HL-60 (cell line): ENCODE data around the gene RTN3.

ENCODE experiments used
- DNase-seq, 2 experiments: peaks; one replicate each; pipeline ENCODE4 v3.0.0-alpha.2; 2010 to 2020; ENCODE audit warnings: low read depth in 1 of 2, low spot score in 1 of 2
- H3K27ac ChIP-seq: fragments of 250-450 bp; sonication (Bioruptor Pico); replicated peaks from 2 replicates; pipeline ENCODE4 v1.5.1; 2020; ENCODE audit warnings: mild to moderate bottlenecking, moderate library complexity
- H3K27me3 ChIP-seq: fragments of 250-450 bp; sonication (Bioruptor Pico); 2 replicates; pipeline ENCODE4 v1.5.1; 2021; ENCODE audit warnings: mild to moderate bottlenecking, moderate library complexity; ENCODE audit not compliant: insufficient read depth, poor library complexity, severe bottlenecking
- H3K4me3 ChIP-seq: replicated peaks from 2 replicates; pipeline ENCODE4 v1.5.1; 2011; ENCODE audit warnings: mild to moderate bottlenecking, control low read depth, low read length; ENCODE audit not compliant: insufficient read depth
- CTCF ChIP-seq: IDR thresholded peaks from one replicate; pipeline ENCODE4 v1.5.1; 2011; ENCODE audit warnings: low read length, control low read depth, inconsistent platforms; ENCODE audit not compliant: insufficient read depth
- GABPA ChIP-seq: IDR thresholded peaks from 2 replicates; pipeline ENCODE4 v1.6.1; 2012; ENCODE audit warnings: low read depth
- POLR2AphosphoS5 ChIP-seq: IDR thresholded peaks from 2 replicates; pipeline ENCODE4 v1.6.1; 2012; ENCODE audit warnings: low read depth
- REST ChIP-seq: IDR thresholded peaks from 2 replicates; pipeline ENCODE4 v1.6.1; 2012; ENCODE audit warnings: low read depth; ENCODE audit not compliant: insufficient replicate concordance
- SPI1 ChIP-seq: IDR thresholded peaks from 2 replicates; pipeline ENCODE4 v1.6.1; 2012; ENCODE audit warnings: low read depth, mild to moderate bottlenecking, borderline replicate concordance

RTN3 gene

GRCh38 chr11:63719987-63720386 is 38.7 kb downstream of the RTN3 start:
- H3K4me3 ChIP-seq: no peak overlapping the region
- no peak overlapping the region for H3K27ac ChIP-seq
- no peak for TF ChIP-seq GABPA
- H3K27me3 ChIP-seq: no peaks in the 10 kb centered on the region
- no peak for DNase-seq

GRCh38 chr11:63720611-63721010 is 39.3 kb downstream of the RTN3 start:
- no peak for DNase-seq
- no peaks in the 10 kb centered on the region for H3K27me3 ChIP-seq
- TF ChIP-seq POLR2AphosphoS5: no peak
- no peak for TF ChIP-seq GABPA
- TF ChIP-seq CTCF: no peak
- TF ChIP-seq REST: no peak
- TF ChIP-seq SPI1: no peak
- H3K4me3 ChIP-seq: no peak overlapping the region
- H3K27ac ChIP-seq: no peak overlapping the region

GRCh38 chr11:63729326-63729725 is 48.0 kb downstream of the RTN3 start:
- DNase-seq: no peak
- no peak for TF ChIP-seq POLR2AphosphoS5
- no peak for TF ChIP-seq SPI1
- TF ChIP-seq REST: no peak
- TF ChIP-seq CTCF: no peak
- TF ChIP-seq GABPA: no peak
- no peak overlapping the region for H3K4me3 ChIP-seq
- H3K27me3 ChIP-seq: no peaks in the 10 kb centered on the region
- H3K27ac ChIP-seq: no peak overlapping the region

GRCh38 chr11:63736864-63737263 is 55.6 kb downstream of the RTN3 start:
- Histone ChIP-seq H3K27me3 (no peaks in the 10 kb centered on the region), H3K27ac (no peak overlapping the region), H3K4me3 (no peak overlapping the region)
- no peak for DNase-seq
- TF ChIP-seq SPI1 (no peak), POLR2AphosphoS5 (no peak), CTCF (no peak)
